CD4-positive, alpha-beta T cell treated with Interleukin-2 at 100 ng/mL for 4 hours (primary cell): ENCODE measurements around the gene CMKLR1.

ENCODE experiments used
- DNase-seq: peaks from one replicate; pipeline ENCODE4 v3.0.0-alpha.2; 2020; ENCODE audit warnings: low spot score

CMKLR1 gene

DNA sequence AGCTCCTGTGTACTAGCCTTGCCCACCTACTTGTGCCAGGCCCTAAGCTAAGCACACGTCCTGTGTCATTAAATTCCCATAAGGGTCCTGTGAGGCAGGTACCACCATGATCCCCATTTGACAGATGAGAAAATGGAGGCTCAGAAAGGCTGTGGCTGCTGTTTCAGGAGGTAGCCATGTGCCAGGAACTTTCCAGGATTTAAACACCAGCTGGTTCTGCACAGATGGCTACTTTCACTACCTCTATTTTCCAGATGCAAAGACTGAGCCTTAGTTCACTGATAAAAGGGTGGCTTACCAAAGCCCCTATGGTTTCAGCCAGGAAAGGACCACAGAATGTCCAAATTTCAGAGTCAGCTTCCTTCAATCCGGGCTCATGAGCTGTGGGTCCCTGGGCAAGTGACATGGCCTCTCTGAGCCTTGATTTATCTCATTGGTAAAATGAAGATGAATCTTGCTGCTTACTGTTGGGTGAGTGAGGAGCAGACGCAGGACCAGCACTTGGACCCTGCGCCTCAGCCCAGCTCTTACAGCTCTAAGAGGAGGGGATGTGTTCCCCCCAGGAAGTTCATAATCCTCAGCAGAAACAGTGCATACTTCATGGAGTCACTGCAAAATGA, 23.5 kb downstream of the CMKLR1 start:
- DNase-seq: no peak

DNA sequence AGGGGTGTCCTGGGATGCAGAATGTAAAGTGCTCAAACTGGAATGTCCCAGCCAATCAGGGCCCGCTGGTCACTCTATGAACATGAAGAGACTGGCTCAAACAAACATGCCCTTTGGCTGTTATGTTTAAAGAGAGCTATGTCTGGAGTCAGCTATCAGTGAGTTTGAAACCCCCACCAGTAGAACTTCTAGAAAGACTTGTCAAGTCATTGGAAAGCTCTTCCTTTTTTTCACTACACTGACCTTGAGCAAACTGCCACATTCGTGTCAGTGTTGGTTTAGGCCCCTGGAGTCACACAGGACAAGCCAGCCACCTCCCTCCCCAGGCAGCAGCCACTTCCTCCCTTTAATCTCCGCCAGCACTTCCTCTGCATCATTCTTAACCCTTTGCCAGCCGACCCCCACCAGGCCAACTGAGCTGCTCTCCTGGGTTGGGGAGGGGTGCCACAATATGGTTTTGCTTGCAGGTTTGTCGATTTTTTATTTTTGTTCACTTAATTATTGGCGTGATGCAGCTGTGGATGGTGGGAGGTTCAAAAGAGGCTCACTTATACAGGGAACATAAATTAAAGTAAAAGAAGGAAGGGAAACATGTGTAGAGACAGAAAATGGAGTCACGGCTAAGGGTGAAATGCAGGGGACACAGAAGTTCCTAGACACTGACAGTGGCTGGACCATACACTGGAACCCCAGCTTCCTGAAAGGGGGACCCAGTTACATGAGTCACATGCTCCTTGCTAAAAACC, 25.3 kb downstream of the CMKLR1 start:
- DNase-seq: peak; percentile 55

GRCh38 chr12:108313241-108313605, 25.9 kb downstream of the CMKLR1 start:
- DNase-seq: no peak

- DNase-seq: no peak
These were observed 26.4 kb downstream of the CMKLR1 start for GRCh38 chr12:108312693-108313189.

DNA sequence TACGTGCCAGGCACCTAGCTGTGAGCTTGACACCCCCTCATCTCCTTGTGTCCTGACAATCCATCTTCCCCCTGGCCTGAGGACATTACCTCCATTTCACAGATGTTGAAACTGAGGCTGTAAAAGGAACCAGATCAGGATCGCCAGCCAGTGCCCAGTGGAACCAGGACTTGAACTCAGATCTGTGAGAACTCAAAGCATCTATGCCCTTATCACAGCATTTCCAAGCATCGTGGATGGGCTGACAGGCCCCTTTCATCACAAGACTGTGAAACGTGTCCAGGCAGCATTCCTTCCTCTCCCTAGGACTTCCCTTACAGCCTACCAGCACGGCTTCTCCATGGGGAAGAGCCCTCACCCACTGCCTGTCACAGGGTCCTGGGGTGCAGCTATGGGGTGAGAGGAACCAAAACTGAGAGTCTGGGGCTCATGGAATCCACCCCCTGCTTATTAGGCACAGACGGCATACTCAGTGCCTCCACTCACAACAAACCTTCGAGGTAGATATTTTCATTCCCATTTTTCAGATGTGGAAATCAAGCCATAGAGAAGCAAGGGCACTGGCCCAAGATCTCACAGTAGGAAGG, 26.9 kb downstream of the CMKLR1 start:
- no peak for DNase-seq

DNA sequence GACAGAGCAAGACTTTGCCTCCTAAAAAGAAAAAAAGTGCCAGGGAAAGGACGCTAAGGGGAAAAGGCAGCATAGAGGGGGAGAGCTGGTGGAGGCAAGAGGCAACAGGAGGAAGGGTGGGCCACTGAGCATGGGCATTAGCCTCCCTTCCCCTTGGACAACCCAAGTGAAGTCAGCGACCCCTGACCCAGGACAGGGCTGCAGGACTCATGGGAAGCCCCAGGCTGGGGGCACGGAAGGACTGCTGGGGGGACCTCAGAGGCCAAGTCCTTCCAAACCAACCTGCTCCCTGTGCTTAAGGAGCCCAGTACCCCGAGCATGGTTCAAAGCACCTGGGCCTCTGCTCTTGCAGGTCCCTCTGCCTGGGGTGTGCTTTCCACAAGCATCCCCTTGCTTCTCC, 27.5 kb downstream of the CMKLR1 start:
- no peak for DNase-seq

DNA sequence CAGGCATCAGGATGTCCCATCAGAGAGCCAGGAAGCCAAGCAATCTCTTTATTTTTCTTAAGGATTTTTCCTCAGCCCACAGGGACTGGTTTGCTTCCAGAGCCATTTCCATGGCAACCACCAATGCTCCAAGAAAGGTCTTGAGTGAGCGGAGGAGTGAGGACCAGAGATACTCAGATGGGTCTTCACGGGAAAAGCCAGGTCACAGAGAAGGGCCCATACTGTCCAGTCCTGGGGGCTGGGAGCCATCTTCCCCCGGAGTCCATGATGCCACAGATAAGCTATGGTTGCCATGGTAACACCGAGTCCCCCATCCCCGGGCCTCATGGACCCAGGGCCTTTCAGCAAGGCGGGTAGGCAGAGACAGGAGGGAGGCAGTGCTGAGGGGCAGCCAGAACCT, 28.6 kb downstream of the CMKLR1 start:
- no peak for DNase-seq

DNA sequence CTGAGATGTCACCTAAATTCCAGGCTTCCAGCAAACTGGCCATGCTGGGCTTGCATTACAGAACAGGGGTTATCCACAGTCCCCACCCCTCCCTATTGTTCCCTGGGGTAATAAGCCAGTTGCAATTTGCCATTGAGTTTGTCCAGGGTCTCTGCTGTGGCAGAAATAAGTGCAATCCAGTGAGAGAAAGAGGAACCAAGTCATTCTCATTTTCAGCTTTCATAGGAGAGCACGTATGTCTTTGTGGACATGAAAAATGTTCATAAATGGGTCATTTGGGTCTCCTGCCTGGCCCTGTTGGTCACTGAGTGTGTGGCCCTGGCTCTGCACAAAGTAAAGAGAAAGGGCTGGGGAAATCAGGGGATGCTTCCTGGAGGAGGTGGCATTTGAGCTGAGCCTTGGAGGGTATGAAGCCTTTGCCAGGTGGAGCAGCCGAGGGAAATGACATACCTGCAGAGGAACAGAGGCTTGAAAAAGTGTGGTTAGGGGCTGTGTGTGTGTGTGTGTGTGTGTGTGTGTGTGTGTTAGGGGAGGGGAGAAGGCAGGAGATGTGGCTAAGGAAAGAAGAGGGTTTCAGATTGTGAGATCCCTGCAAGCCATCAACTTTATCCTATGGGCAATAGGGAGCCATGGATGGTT, 29.3 kb downstream of the CMKLR1 start:
- no peak for DNase-seq

- DNase-seq: no peak
These were observed 30.6 kb downstream of the CMKLR1 start for GRCh38 chr12:108308395-108309085.

GRCh38 chr12:108307006-108307405, 32.1 kb downstream of the CMKLR1 start:
- DNase-seq: no peak

DNA sequence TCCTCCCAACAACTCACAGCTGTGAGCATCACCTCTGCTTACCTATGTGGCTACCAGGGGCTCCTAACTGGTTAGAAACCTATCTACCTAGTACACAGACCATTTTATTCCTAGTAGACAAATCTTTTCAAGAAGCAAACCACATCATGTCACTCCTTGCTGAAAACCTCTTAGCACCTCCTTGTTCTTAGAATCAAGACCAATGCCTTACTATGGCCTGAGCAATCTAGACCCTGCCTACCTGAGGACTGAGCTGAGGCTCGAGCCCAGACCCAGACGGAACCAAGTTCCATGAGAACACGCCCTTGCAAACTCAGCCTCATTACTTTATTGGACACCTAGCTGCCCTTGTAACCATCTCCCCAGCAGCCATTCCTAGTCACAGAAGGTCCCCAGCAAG, 32.6 kb downstream of the CMKLR1 start:
- DNase-seq: no peak

DNA sequence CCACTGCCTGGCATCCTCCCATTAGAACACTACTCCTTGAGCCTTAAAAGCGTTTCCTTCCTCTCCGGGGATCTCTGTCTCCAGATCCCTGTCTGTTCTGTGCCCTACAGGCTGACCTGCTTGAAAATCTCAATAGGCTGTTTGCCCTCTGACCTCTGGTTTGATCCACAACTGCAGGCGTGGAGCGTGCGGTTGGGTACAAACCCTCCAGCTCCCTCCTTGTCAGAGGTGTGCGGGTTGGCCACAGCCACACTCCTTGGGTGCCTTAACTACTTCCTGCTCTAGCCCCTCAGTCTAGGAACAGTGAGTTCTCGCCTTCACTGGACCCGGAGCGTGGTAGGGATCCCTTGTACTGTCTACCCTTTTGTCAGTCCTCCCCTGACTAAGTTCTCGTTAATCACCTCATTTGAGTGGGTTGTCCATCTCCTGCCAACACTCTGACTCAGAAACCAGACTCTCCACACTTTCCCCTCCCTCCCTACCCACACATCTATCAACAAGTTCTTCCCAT, 33.1 kb downstream of the CMKLR1 start:
- DNase-seq: no peak

DNA sequence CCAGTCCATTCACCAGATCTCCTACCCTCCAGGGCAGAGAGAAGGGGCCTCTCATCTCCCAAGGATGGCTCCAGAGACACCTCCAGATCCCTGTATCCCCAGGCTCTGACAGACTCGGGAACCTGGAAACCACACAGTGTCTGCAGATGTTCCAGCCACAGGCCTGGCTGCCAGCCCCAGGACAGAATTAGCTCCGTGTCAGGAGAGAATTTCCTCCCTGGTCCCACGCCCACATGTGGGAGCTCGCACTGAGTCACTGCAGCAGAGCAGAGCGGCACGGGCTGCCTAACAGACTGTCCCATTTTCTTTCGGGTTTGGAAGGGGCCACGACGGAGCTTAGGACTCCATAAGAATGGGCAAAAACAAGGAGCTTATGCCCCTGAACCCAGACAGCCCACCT, 33.6 kb downstream of the CMKLR1 start:
- no peak for DNase-seq

DNA sequence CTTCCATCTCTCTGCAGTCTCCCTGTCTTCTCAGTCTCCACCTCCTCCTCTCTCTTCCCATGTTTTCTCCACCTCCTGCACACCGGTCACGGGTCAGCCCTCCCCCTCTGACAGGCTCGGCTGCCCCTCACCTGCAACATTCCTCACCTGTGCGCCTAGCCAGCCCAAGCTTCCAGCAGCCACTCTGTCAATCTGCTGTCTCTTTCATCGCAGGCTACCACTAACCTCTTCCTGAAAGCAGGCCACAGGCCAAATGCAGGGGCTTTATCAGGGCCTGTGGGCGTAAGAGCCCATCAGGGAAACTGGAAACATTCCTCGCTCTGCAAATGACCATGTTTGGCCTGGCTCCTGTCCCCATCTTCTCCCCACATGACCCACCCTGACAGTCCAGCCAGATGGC, 34.5 kb downstream of the CMKLR1 start:
- no peak for DNase-seq

- no peak for DNase-seq
These were observed 35.4 kb downstream of the CMKLR1 start for GRCh38 chr12:108303703-108304102.

DNA sequence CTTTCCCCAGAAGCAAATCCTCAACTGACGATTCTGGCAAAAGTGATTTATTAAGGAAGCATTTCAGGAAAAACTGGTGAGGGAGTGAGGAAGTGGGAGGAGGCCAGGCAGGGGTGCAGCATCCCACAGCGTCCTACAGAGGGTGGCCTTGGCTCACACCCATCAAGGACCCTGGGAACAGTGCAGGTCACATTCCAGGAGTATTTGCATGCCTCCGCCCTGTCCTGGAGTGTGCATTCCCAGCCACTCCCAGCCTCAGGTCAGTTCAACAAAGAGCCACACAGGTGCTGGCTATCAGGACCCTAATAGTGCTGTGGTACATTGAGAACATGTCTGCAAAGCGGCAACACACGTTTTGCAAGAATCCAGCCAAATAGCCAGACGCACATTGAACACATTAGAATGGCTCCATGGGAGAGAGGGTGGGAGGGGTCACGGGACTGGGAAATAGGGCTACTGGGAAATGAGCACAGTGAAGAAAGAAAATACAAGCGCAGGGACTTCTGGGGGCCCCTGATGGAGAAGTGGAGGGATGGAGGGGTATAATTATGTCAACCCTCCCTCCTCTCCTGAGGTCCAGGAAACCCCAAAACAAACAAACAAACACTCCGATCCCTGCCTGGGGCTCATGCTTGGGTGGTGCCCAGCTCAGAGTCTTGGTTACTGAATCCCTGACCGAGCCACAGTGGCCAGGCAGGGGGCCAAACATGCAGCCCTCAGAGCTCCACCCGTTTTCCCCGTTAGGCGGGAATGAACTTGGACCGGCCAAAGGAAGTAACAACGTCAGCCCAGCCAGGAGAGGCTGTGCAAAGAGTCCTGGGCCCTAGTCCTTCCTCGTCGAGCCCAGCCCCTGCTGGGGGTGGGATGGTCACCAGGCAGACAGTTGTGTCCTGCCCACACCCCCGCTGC, 36.5 kb downstream of the CMKLR1 start:
- DNase-seq: no peak

- peak; percentile 14 for DNase-seq
These were observed 37.1 kb downstream of the CMKLR1 start for GRCh38 chr12:108302016-108302402.

DNA sequence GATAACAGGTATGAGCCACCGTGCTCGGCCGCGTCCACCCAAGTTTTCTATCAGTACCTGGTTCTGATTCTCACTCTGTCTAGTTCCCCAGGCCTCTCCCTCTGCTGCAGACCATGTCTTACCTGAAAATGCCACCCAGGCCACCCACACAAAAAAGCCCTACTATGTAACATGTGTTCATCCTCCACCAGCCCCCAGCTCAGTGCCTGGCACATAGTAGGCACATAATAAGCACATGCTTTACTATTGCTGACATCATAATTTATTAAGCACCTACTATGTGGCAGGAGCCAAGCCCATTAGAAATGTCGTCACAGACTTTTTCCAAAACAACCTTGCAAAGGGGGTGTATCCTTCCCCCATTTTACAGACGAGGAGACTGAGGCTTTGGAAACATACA, 37.8 kb downstream of the CMKLR1 start:
- DNase-seq: no peak

GRCh38 chr12:108299980-108300696, 39.0 kb downstream of the CMKLR1 start:
- DNase-seq: no peak

DNA sequence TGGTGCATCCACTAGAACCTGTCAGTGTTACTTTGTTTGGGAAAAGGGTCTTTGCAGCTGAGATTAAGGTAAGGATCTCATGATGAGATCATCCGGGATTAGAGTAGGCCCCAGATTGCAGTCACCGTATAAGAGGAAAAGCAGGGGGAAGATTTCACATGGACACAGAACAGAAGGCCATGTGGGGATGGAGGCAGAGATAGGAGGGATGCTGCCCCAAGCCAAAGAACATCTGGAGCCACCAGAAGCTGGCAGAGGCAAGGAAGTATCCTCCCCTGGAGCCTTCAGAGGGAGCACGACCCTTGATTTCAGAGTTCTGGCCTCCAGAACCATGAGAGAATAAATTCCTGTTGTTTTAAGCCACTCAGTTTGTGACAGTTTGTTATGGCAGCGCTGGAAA, 39.6 kb downstream of the CMKLR1 start:
- no peak for DNase-seq
